HG03196 (cell line): Measurements from ENCODE around the gene CD70.
"Not testable (repeated sequence)": the region's sequence is repeated elsewhere in the genome, so short reads cannot be mapped to it uniquely, and the experiment has no call there.

ENCODE experiments used
- ATAC-seq: cut with Tn5 transposase; IDR thresholded peaks from one replicate; pipeline ENCODE4 v1.9.1; 2021; ENCODE audit not compliant: unreplicated experiment

Gene CD70

GRCh38 chr19:6598254-6598892, 7.4 kb upstream of the CD70 start:
- not testable (repeated sequence) for ATAC-seq

- not testable (repeated sequence) for ATAC-seq
These were observed 6.7 kb upstream of the CD70 start for GRCh38 chr19:6597471-6598253.

- ATAC-seq: no peak
These were observed 5.7 kb upstream of the CD70 start for GRCh38 chr19:6596621-6597020.

- no peak for ATAC-seq
These were observed 2.9 kb upstream of the CD70 start for GRCh38 chr19:6593651-6594416.

- ATAC-seq: no peak
These were observed 608 bp downstream of the CD70 start for GRCh38 chr19:6590258-6590826.

GRCh38 chr19:6589711-6590257, 1.2 kb downstream of the CD70 start:
- no peak for ATAC-seq

- ATAC-seq: no peak
These were observed 2.2 kb downstream of the CD70 start for GRCh38 chr19:6588508-6589345.

- ATAC-seq: no peak
These were observed 2.9 kb downstream of the CD70 start for GRCh38 chr19:6587998-6588507.

GRCh38 chr19:6587093-6587820, 3.7 kb downstream of the CD70 start:
- ATAC-seq: no peak

GRCh38 chr19:6586726-6587092, 4.2 kb downstream of the CD70 start:
- ATAC-seq: no peak

- no peak for ATAC-seq
These were observed 4.9 kb downstream of the CD70 start for GRCh38 chr19:6586056-6586455.

GRCh38 chr19:6582515-6583484, 8.2 kb downstream of the CD70 start:
- ATAC-seq: not testable (repeated sequence)

- no peak for ATAC-seq
These were observed 10.6 kb downstream of the CD70 start for GRCh38 chr19:6580313-6580712.

GRCh38 chr19:6579450-6580178, 11.3 kb downstream of the CD70 start:
- no peak for ATAC-seq

- ATAC-seq: peak; percentile 72
These were observed 13.3 kb downstream of the CD70 start for GRCh38 chr19:6577476-6578125.

- ATAC-seq: no peak
These were observed 14.0 kb downstream of the CD70 start for GRCh38 chr19:6576869-6577475.

GRCh38 chr19:6573350-6573749, 17.6 kb downstream of the CD70 start:
- ATAC-seq: no peak
